NT2/D1 (cell line): ENCODE results near the gene OR52B4.
"Not testable (repeated sequence)": the region's sequence is repeated elsewhere in the genome, so short reads cannot be mapped to it uniquely, and the experiment has no call there.

ENCODE experiments used
- DNase-seq: peaks from one replicate; pipeline ENCODE4 v3.0.0-alpha.2; 2011; ENCODE audit warnings: low read depth, low spot score
- H3K27me3 ChIP-seq: 2 replicates; pipeline ENCODE4 v1.6.0; 2011; ENCODE audit warnings: mild to moderate bottlenecking; ENCODE audit not compliant: insufficient read length, insufficient read depth
- H3K36me3 ChIP-seq: 2 replicates; pipeline ENCODE4 v1.6.1; 2011; ENCODE audit warnings: mild to moderate bottlenecking, low read length, mixed read lengths; ENCODE audit not compliant: insufficient read depth, insufficient read length
- H3K4me1 ChIP-seq: 2 replicates; pipeline ENCODE4 v1.5.1; 2011; ENCODE audit not compliant: insufficient read depth, insufficient read length
- H3K4me3 ChIP-seq: 2 replicates; pipeline ENCODE4 v1.5.1; 2011; ENCODE audit warnings: low read depth; ENCODE audit not compliant: insufficient read length
- H3K9ac ChIP-seq: 2 replicates; pipeline ENCODE4 v1.6.0; 2011; ENCODE audit warnings: low read depth; ENCODE audit not compliant: insufficient read length
- H3K9me3 ChIP-seq: 2 replicates; pipeline ENCODE4 v1.5.1; 2011; ENCODE audit warnings: mild to moderate bottlenecking, low read length; ENCODE audit not compliant: insufficient read depth
- SUZ12 ChIP-seq: IDR thresholded peaks from 2 replicates; pipeline ENCODE4 v1.6.1; 2011; ENCODE audit not compliant: insufficient read length, insufficient read depth; ENCODE audit errors: extremely low read depth
- YY1 ChIP-seq: IDR thresholded peaks from 2 replicates; pipeline ENCODE4 v1.6.1; 2011; ENCODE audit not compliant: insufficient read length, insufficient read depth
- ZNF274 ChIP-seq: IDR thresholded peaks from 2 replicates; pipeline ENCODE4 v1.6.1; 2011; ENCODE audit warnings: mild to moderate bottlenecking, low read depth, low read length

Gene OR52B4

DNA sequence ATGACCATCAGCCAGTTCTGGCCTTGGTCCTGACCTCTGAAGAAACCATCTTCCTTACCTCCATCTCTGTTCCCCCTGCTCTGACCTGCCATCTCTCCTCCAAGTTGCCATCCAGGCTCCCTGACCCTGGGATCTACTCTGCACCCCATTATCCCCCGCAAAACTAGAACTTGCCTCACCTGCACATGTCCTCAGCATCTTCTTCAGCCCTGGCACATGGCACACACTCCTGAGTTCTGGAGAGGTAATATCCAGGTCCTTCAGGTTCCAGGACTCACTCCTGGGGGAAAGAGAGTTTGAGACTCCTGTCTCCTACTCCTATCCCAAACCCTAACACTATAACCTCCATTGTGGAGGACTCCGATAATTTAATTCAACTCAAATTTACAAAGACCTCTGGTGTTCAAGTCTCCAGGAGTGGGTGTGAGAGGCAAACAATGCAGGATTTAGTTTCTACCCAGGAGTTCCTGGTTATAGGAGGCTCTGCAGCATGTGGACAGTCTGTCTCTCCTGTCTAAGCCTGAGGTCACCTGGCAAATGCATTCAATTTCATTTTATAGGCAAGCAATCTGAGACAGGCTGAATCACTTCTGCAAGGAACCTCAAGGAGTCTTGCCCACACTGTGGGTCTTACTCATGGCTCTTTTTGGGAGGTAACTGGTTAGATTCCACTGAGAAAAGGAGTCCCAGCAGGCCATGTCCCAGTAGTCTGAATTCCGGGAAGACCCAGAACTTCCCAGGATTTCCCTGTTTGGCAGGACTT lies 18.0 kb upstream of the OR52B4 start:
- no peak for DNase-seq
- H3K36me3 ChIP-seq: peaks cover 65% of the 10 kb centered on the region
- no peaks in the 10 kb centered on the region for H3K27me3 ChIP-seq
- H3K9ac ChIP-seq: no peak overlapping the region
- H3K4me3 ChIP-seq: no peak overlapping the region
- TF ChIP-seq SUZ12 (no peak), ZNF274 (no peak), YY1 (no peak)
- no peaks in the 10 kb centered on the region for H3K4me1 ChIP-seq
- no peaks in the 10 kb centered on the region for H3K9me3 ChIP-seq

DNA sequence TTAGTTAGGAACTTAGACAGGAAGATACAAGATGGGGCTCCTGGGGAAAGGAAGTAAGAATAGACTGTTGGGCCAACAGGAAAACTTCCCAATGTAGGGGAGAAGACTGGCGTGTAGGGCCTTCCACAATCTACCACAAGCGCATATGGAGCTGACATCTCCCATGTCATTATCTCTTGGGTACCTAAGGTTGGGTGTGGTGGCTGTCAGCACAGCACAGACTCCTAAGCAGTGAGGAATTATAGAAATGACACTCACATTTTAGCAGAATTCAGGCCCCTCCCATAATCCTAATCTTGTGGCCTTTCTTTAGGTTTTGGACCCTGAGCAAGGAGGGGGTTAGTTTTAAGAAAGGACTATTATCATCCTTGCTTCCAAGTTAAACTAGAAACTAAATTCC lies 13.7 kb upstream of the OR52B4 start:
- Histone ChIP-seq H3K4me1 (no peaks in the 10 kb centered on the region), H3K4me3 (no peak overlapping the region), H3K9ac (no peak overlapping the region), H3K36me3 (peaks cover 32% of the 10 kb centered on the region), H3K27me3 (no peaks in the 10 kb centered on the region), H3K9me3 (no peaks in the 10 kb centered on the region)
- DNase-seq: no peak
- TF ChIP-seq SUZ12 (no peak), YY1 (no peak), ZNF274 (no peak)

DNA sequence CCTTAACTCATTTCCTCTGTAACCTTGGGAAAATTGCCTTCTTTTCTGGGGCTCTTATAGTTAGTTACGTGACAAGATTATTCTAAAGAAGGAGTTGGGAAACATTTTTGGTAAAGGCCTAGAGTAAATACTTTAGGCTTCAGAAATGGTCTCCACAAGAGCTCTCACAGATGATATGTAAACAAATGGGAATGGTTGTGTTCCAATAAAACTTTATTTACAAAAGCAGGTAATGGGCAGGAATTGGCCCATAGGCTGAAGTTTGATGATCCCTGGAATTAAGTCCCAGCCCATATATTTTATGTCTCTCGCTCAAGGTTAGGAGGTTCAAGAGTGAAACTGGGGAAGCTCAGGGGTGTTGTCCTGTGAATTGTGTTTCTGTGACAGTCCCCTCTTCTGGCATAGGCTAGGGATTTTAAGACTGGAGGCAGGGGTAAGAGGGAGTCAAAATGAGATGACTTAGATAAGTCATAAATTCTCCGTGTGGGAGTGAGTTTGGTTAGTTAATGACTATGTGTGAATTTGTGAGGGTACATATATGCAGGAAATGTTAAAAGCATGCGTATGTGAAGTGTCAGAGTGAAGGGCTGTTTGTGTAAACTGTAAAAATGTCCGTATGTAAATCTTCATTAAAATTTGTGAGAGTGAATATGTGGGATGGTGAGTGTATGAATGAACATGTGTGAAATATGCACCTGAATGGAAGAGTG lies 7.4 kb upstream of the OR52B4 start:
- no peaks in the 10 kb centered on the region for H3K27me3 ChIP-seq
- no peaks in the 10 kb centered on the region for H3K9me3 ChIP-seq
- H3K4me1 ChIP-seq: no peaks in the 10 kb centered on the region
- no peak for DNase-seq
- TF ChIP-seq ZNF274 (no peak), YY1 (no peak), SUZ12 (no peak)
- H3K9ac ChIP-seq: no peak overlapping the region
- no peak overlapping the region for H3K4me3 ChIP-seq
- H3K36me3 ChIP-seq: no peaks in the 10 kb centered on the region

DNA sequence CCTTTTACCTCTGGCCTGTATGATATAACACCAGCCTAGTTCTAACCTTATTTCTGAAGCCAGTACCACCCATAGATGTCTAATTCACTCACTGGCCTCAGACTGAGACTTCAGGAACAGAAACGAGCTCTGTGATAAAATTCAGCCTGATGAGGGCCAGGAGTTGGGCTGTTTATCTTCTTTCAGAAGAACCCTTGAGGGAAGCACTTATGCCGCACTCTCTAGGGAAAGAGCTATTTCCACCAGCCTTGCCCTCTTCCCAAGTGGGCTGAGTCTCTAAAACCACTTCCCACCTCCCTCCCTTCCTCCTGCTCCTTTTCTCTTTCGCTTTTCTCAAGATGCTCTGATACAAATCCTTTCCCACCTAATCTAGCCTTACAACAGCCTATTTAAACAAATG lies 2.0 kb upstream of the OR52B4 start:
- no peak for DNase-seq
- Histone ChIP-seq H3K36me3 (no peaks in the 10 kb centered on the region), H3K9me3 (no peaks in the 10 kb centered on the region), H3K4me1 (no peaks in the 10 kb centered on the region), H3K27me3 (no peaks in the 10 kb centered on the region), H3K9ac (no peak overlapping the region), H3K4me3 (no peak overlapping the region)
- no peak for TF ChIP-seq SUZ12
- no peak for TF ChIP-seq ZNF274
- TF ChIP-seq YY1: no peak

DNA sequence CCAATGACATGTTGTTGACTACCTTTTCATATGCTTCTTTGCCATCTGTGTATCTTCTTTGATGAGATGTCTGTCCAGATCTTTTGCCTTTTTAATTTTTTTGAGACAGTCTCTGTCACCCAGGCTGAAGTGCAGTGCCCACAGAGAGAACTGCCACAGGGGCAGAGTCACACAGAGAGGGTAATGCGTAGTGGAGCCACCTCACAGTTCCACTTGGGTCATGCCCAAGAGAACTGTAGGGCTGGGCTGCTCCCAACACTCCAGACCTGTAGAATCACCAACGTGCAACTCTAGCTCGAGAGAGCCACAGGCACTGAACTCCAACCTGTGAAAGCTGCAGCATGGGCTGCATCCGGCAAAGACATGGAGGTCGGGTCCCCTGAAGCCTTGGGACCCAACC lies 20.0 kb downstream of the OR52B4 start:
- H3K4me3 ChIP-seq, H3K9me3 ChIP-seq, DNase-seq, H3K27me3 ChIP-seq, H3K9ac ChIP-seq, H3K4me1 ChIP-seq, H3K36me3 ChIP-seq: not testable (repeated sequence)

DNA sequence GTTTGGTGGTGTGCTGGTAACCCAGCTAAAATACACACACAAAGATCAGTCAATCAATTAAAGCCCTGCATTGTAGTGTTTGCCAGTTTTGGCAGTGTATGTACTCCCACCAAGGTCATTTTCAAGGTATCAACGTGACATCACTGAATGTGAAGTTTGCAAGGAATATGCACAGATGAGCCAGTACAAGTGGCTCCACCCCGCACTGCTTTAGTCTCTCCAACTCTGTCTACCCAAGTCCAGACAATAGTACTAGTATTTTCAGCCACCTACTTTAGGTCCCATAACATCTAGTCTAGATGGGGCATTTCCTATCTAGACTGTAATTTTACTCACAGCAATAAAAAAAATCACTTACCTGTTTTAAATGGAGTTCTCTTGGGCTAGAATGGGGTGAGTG lies 22.8 kb downstream of the OR52B4 start:
- H3K27me3 ChIP-seq, H3K9me3 ChIP-seq, DNase-seq, H3K4me3 ChIP-seq, H3K36me3 ChIP-seq, H3K9ac ChIP-seq, H3K4me1 ChIP-seq: not testable (repeated sequence)

DNA sequence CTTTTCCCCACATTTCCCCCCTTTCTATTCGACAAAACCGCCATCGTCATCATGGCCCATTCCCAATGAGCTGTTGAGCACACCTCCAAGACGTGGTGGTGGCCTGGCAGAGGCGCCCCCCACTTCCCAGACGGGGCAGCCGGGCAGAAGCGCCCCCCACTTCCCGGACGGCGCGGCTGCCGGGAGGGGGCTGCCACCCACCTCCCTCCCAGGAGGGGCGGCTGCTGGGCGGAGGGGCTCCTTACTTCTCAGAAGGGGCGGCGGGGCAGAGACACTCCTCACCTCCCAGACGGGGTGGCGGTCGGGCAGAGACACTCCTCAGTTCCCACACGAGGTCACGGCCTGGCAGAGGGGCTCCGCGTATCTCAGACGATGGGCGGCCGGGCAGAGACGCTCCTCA lies 33.8 kb downstream of the OR52B4 start:
- not testable (repeated sequence) for H3K9ac ChIP-seq

More for the DNA sequence above, 33.8 kb downstream of the OR52B4 start:
- H3K9me3 ChIP-seq, H3K27me3 ChIP-seq, H3K36me3 ChIP-seq, H3K4me3 ChIP-seq, DNase-seq, H3K4me1 ChIP-seq: not testable (repeated sequence)
